GM12875 (cell line): ENCODE data around the gene ZMPSTE24.

Experiments
- H3K4me3 ChIP-seq: one replicate; pipeline ENCODE4 v1.5.1; 2011; ENCODE audit warnings: low read depth, low read length, control low read depth
- TF ChIP-seq, protein P1 (sequence below): IDR thresholded peaks from 2 replicates; pipeline ENCODE4 v1.5.1; 2011; ENCODE audit warnings: low read depth, mild to moderate bottlenecking, control low read depth, inconsistent platforms, low read length, moderate library complexity, borderline replicate concordance; ENCODE audit not compliant: insufficient read depth

Gene ZMPSTE24

DNA sequence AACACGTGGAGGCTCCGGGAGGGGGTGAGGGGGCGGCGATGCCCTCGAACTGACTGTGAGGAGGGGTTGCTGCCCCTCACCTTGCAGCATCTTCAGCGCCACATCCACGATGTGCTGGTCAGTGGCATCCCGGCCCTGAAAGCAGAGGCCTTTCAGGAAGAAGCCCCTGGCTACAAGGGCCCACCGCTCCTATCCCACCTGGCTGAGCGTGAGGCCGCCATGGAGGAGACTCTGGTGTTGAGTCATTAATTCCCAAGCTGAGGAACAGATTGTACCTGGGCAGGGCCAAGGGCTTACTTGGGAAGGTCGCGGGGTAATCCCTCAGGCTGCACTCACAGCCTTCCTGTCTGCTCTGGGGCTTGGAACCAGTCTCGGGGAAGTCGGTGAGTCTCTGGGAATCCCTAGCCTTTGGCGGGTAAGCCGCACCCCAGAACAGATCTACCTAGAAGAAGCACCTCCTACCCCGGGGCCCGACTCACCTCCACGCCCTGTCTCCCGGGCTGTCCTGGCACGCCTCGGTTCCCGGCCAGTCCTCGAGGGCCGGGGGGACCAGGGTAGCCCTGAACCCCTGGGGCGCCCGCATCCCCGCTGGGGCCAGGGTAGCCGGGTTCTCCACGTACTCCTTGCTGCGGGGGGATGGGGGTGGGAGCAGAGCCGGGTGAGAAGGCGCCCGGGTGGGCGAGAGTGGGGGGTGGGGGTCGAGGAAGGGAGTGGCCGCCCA, 45.2 kb downstream of the ZMPSTE24 start:
- no peak overlapping the region for H3K4me3 ChIP-seq
- TF ChIP-seq, protein P1, sequence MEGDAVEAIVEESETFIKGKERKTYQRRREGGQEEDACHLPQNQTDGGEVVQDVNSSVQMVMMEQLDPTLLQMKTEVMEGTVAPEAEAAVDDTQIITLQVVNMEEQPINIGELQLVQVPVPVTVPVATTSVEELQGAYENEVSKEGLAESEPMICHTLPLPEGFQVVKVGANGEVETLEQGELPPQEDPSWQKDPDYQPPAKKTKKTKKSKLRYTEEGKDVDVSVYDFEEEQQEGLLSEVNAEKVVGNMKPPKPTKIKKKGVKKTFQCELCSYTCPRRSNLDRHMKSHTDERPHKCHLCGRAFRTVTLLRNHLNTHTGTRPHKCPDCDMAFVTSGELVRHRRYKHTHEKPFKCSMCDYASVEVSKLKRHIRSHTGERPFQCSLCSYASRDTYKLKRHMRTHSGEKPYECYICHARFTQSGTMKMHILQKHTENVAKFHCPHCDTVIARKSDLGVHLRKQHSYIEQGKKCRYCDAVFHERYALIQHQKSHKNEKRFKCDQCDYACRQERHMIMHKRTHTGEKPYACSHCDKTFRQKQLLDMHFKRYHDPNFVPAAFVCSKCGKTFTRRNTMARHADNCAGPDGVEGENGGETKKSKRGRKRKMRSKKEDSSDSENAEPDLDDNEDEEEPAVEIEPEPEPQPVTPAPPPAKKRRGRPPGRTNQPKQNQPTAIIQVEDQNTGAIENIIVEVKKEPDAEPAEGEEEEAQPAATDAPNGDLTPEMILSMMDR, result no peak

DNA sequence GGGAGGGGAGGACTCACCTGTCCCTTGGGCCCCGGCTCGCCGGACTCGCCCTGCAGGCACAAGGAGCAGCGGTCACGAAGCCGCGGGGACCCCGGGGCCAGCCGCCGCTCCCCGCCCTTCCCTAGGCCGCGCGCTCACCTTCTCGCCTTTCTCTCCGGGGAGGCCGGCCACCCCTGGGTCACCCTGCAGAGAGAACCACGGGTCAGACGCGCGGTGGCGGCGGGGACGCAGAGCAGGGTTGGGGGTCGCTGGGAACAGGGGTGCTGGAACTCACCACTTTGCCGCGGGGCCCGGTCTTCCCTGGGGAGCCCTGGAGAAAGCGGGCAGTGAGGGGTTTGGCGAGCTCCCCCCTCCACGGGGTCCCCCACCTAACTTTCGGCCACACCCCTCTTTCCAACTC, 45.8 kb downstream of the ZMPSTE24 start:
- H3K4me3 ChIP-seq, result no peak overlapping the region
- TF ChIP-seq, protein P1, result no peak

GRCh38 chr1:40305451-40305850, 47.4 kb downstream of the ZMPSTE24 start:
- H3K4me3 ChIP-seq, result no peak overlapping the region
- TF ChIP-seq, protein P1, result no peak

- TF ChIP-seq, protein P1, result no peak
- no peak overlapping the region for H3K4me3 ChIP-seq
Measured at GRCh38 chr1:40305871-40306270, 47.8 kb downstream of the ZMPSTE24 start.

DNA sequence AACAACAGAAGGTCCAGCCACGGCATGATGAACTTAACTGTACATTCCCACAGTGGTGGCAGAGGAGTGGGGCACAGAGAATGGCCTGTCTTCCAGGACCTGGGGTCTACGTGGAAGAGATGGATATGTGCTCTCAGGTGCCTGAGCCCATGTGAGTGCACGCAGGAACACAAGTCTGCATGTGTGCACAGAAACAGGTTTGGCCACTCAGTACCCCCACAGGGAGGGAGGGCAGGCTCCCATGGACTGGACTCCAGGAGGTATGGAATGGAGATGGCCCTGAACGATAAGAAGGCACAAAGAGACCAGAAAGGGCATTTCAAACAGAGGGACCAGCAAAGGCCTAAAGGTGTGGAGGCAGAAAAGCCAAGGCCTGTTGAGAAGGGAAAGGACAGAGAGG, 48.3 kb downstream of the ZMPSTE24 start:
- no peak overlapping the region for H3K4me3 ChIP-seq
- TF ChIP-seq, protein P1, result no peak

DNA sequence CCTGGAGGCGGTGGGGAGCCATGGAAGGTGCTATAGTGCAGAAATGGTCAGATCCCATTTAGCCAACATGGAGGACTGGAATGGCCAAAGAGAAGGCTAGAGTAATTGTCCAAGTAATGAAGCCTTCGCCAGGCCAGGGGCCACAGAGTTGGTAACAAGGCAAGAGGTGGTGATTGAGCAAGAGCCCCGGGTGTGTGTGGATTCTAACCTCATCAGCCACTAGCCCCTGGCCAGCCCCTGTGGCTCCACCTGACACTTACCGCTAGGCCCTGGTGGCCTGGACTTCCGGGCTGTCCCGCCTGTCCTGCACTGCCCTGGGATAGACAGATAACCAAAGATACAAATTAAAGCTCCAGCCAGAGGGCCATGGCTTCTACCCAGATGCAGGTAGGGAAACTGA, 49.1 kb downstream of the ZMPSTE24 start:
- TF ChIP-seq, protein P1, result no peak
- H3K4me3 ChIP-seq, result no peak overlapping the region

DNA sequence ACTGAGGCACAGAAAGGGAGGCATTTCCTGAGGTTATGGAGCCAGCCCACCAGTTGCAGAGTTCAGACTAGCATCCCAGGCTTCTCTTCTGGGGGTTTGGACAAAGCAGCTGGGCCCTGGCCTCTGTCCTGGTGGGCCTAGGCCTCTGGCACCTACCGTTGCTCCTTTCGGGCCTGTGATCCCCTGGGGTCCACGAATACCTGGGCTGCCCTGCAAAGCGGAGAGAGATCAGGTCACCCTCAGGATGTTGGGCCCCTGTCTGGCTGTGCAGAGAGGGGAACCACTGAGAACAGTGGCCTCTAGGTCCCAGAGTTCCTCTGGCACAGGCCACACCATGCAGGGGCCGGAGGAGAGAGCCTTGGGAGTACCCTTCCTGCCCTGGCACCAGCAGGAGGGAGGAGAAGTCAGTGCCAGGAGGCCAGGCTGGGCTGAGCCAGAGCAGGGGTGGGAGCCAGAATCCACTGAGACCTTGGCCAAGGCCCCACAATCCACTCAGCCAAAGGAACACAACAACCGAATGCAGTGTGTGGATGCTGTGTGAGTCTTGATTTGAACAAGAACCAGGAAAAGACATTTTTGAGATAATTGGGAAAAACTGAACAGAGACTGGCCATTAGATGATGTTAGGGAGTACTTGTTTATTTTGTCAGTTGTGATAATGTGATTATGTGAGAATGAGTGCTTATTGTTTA, 50.1 kb downstream of the ZMPSTE24 start:
- H3K4me3 ChIP-seq, result no peak overlapping the region
- TF ChIP-seq, protein P1, result no peak
